Measurements from ENCODE around the gene ARHGAP26. TPM values are rescaled to one million over a fixed set of nuclear protein-coding genes. Genes with fewer than 3 reads are reported as not detected.
A peak's percentile ranks its signal among the peaks of the same experiment; 100 is the strongest.

The ARHGAP26 gene
- total RNA-seq, 1 donor, result 1.7 TPM

DNA sequence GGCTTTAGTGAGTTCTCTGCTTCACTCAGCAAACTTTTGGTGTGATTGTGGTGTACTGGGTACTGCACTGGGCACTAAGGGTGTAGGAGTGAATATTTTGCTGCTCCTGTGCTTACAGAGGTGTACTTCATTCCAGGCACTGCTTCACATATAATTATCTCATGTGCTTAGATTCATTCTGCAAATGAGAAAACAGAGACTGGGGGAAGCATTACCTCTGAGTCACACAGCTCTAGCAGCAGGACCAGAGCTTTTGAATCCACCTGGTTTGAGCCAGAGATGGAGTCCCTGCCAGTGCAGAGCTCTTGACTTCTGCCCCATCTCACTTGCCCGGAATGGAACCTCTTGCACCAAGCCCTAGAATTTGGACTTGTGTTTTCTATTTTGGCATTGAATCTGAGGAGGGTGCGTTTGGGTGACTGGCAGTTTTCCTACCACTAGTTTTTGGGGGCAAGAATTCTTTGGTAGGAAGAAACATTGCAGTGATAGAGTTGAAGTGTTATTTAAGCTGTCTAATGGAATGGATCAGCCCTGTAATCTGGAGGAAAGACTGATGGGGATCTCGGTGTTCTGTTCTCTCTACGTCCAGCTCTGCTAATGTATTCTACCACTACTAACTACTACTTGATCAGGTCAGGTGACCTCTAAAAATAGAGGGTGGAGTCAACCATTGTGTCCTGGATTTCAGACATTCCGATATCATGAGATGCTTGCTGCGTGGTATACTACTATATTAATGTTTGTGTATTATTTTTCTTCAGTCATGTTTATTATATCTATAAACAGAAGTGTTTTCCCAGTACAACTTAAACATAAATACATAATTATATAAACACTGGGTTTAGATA, 2.5 kb downstream of the ARHGAP26 start:
- DNase-seq (ENCODE audit: low read depth), result no peak
- no peak for TF ChIP-seq CTCF (IDR thresholded peaks at IDR 0.05; ENCODE audit: insufficient read depth, low read depth, low read length)
- H3K4me3 ChIP-seq (ENCODE audit: low read depth, low read length), result no peak overlapping the region

DNA sequence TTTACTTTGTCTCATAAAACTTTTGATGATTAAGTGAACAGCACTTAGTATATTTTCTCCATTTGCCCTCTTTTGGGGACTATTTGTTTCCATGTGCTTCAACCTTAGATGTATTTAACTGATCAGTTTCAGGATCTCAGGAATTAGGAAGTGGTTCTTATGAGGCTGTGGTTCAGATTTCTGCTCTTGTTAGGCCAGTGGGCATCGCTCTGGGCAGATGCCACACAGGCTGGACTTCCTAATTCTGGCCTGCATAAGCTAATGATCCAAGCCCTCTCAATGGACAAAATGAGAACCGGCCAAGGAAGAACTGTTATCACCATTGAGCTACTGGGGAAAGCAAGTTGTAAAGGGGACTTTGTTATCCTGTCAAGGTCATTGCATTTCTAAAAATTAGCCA, 6.9 kb downstream of the ARHGAP26 start:
- no peak for DNase-seq (ENCODE audit: low read depth)

DNA sequence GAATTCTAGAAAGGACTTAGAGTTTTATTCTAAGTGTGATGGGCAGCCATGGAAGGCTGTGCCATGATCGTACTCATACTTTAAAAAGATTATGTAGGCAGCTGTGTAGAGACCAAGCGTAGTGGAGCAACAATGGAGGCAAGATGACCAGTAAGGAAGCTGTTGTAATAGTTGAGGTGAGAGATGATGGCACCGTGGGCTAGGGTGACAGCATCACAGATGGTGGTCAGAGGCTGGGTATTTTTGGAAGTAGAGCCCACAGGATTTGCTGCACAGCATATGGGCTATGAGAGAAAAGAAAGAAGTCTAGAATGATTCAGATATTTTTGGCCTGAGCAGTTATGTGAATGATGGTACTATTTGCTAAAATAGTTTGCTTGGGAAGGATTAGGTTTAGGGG, 7.7 kb downstream of the ARHGAP26 start:
- no peak for TF ChIP-seq CTCF (IDR thresholded peaks at IDR 0.05; ENCODE audit: insufficient read depth, low read depth, low read length)
- no peak for DNase-seq (ENCODE audit: low read depth)
- H3K4me3 ChIP-seq (ENCODE audit: low read depth, low read length), result no peak overlapping the region

More for the DNA sequence above, 6.9 kb downstream of the ARHGAP26 start:
- no peak for TF ChIP-seq CTCF (IDR thresholded peaks at IDR 0.05; ENCODE audit: insufficient read depth, low read depth, low read length)
- H3K4me3 ChIP-seq (ENCODE audit: low read depth, low read length), result no peak overlapping the region

- H3K4me3 ChIP-seq (ENCODE audit: low read depth, low read length), result no peak overlapping the region
- no peak for TF ChIP-seq CTCF (IDR thresholded peaks at IDR 0.05; ENCODE audit: insufficient read depth, low read depth, low read length)
- DNase-seq (ENCODE audit: low read depth), result no peak
Observed at GRCh38 chr5:142779163-142779840, 9.1 kb downstream of the ARHGAP26 start.

DNA sequence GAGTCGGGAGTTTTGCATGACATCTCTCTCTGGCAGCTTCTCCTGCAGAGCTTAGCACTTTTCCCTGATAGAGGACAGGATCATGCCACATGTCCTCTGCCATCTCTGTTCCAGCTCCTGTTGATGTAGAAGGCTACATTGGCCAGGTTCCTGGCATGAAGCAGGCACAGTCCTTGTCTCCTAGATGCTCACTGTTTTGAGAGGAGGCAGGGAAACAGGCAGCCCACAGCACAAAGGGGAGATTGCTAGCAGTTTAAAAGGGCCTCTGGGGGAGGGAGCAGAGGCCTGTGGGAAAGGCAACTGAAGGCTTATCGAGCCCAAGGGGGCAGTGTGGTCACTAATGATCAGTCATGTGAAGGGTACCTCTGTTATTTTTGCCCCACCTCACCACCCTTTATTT, 10.7 kb downstream of the ARHGAP26 start:
- TF ChIP-seq CTCF (IDR thresholded peaks at IDR 0.05; ENCODE audit: insufficient read depth, low read depth, low read length), result no peak
- no peak overlapping the region for H3K4me3 ChIP-seq (ENCODE audit: low read depth, low read length)
- no peak for DNase-seq (ENCODE audit: low read depth)

GRCh38 chr5:142782976-142783530, 12.9 kb downstream of the ARHGAP26 start:
- peak; percentile 18 for DNase-seq (ENCODE audit: low read depth)
- H3K4me3 ChIP-seq (ENCODE audit: low read depth, low read length), result no peak overlapping the region

More at GRCh38 chr5:142782976-142783530, 12.9 kb downstream of the ARHGAP26 start:
- no peak for TF ChIP-seq CTCF (IDR thresholded peaks at IDR 0.05; ENCODE audit: insufficient read depth, low read depth, low read length)
